Omental fat pad (tissue), 4 donors: ENCODE measurements around the gene DAPK1. TPM values are rescaled to one million over a fixed set of nuclear protein-coding genes. Genes with fewer than 3 reads are reported as not detected.

Source experiments
- ATAC-seq: fragments of 150-250 bp; one replicate; pipeline ENCODE4 v1.9.1; 2016; ENCODE audit warnings: mild to moderate bottlenecking, moderate library complexity; ENCODE audit not compliant: low FRiP score
- DNase-seq: peaks from one replicate; pipeline ENCODE4 v3.0.0-alpha.2; 2019; ENCODE audit warnings: low spot score
- total RNA-seq, 4 donors: library from RNA; depleted of rRNA; stranded (reverse); fragments of >200 nt; gene quantifications; one replicate each; pipeline ENCODE4 v1.1.0, GENCODE V29; 2016
- TF ChIP-seq, protein P1 (sequence below), 3 donors: fragments of 450-650 bp; IDR thresholded peaks; one replicate each; pipeline ENCODE4 v1.5.1; 2016 to 2017; ENCODE audit warnings: antibody characterized with exemption in 3 of 3, mild to moderate bottlenecking in 3 of 3, moderate library complexity in 2 of 3

DAPK1 gene
- total RNA-seq, 4 donors from 2014 or later: 56.1 to 214 (median 88.1) TPM

DNA sequence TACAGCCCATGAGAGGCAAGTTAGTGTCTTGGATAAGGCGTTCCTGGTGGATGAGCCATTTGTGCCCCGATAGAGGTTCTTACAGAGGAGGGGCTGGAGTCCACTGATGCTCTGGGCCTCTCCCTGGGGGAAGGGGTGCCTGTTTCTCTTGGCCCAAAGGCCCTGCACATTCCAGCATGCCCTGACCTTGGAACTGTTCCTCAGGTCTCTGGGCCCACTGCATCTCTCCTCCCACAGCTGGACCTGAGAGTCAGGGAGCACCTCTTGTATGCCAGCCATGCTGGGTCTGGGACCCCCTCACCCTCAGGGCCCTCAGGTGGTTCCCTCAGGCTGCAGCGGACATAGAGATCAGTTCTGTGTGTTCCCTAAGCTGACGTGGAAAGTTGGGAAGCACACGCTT is 26.4 kb downstream of the DAPK1 start:
- DNase-seq (no peak), ATAC-seq (no peak)
- TF ChIP-seq, protein P1, sequence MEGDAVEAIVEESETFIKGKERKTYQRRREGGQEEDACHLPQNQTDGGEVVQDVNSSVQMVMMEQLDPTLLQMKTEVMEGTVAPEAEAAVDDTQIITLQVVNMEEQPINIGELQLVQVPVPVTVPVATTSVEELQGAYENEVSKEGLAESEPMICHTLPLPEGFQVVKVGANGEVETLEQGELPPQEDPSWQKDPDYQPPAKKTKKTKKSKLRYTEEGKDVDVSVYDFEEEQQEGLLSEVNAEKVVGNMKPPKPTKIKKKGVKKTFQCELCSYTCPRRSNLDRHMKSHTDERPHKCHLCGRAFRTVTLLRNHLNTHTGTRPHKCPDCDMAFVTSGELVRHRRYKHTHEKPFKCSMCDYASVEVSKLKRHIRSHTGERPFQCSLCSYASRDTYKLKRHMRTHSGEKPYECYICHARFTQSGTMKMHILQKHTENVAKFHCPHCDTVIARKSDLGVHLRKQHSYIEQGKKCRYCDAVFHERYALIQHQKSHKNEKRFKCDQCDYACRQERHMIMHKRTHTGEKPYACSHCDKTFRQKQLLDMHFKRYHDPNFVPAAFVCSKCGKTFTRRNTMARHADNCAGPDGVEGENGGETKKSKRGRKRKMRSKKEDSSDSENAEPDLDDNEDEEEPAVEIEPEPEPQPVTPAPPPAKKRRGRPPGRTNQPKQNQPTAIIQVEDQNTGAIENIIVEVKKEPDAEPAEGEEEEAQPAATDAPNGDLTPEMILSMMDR (IDR thresholded peaks at IDR 0.05): no peak

DNA sequence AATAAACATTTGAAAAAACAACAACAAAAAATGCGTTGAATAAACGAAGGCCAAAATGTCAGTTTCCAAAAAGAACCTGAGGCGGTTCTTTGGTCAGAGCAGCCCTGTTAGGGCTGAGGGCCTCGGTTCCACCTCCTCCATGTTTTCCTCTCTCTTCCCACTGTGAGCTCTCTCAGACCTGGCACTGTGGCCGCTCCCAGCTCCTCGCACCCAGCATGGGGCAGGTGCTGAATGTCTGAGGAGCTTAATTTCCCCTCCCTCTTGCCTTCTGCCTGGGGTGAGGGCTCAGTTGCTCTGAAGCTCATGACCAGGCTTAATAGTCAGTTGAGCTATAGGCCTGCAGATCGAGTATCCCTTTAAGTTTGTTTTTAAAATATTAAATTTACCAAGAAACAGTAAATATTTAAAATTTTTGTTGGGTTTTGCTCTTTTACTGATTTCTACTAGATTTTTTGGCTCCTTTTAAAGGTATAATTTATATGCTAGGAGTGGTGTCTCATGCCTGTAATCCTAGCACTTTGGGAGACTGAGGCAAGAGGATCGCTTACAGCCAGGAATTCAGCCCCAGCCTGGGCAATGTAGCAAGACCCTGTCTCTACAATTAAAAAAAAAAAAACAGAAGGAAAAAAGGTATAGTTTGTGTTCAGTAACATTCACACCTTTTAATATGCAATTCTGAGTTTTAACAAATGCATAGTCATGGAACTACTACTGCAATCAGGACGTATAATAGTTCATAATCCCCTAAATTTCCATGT is 28.1 kb downstream of the DAPK1 start:
- DNase-seq (no peak), ATAC-seq (no peak)
- TF ChIP-seq, protein P1 (IDR thresholded peaks at IDR 0.05): no peak

DNA sequence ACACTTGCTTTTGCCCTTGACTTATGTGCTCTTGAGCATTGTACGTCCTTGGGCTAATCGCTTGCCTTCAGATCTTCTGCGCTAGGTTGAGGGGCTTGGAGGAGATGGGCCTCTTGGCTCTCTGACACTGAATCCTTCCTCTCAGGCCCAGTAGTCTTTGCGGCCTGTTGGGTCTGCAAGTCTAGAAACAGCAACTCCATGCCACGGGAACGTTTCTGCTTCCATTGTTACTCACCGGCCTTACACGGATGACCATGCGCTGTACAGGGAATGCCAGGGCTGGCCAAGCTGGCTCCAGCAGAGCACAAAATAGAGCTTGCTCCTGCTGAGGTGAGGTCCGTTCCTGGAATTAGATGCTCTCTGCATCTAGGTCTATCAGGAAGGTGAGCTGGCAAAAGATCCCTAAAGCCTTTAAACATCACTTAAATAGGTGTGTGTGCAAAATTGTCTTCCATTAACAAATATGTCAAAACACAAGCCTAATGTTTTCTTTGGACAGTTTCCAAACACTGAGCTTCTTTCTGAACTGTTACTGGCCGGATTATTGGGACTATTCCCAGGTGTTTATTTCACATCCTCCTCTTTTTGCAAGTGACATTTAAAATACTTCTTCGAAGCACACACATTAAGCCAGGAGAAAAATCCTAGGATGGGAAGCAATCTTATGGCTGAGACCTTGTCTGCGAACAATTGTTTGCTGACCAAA is 29.7 kb downstream of the DAPK1 start:
- DNase-seq (no peak), ATAC-seq (no peak)
- TF ChIP-seq, protein P1 (IDR thresholded peaks at IDR 0.05): no peak

DNA sequence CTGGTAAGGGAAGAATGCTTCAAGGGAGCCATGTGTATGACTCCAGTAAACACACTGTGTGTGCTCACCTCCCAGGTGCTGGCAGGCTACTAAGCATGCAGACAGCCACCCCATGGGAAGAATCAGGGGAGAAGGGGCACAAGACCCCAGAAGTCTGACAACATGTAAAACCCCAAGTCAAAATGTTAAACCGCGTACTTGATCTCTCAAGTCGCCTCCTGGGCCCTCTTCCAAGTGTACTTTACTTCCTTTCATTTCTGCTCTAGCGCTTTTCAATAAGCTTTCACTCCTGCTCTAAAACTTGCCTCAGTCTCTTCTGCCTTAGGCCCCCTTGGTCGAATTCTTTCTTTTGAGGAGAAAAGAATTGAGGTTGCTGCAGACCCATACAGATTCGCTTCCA is 31.3 kb downstream of the DAPK1 start:
- no peak for DNase-seq
- ATAC-seq: no peak
- TF ChIP-seq, protein P1 (IDR thresholded peaks at IDR 0.05): no peak

DNA sequence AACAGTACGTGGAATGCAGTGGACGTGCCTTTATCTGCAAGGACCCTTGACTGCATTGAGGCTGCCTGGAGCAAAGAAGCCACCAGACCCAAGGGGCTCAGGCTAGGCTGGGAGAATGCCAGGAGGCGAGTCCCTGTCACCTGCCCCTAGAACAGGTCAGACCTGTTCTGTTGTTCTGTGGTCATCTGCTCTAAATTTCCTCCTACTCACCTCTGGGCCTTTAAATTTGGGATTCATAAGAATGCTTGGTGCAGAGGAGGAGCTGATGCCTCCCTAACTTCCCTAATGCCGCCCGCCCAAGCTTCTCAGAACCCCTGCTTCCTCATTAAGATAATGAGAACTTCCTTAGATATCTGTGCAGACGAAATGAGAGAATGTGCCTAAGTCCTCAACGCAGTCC is 32.0 kb downstream of the DAPK1 start:
- ATAC-seq (no peak), DNase-seq (no peak)
- TF ChIP-seq, protein P1 (IDR thresholded peaks at IDR 0.05): no peak

DNA sequence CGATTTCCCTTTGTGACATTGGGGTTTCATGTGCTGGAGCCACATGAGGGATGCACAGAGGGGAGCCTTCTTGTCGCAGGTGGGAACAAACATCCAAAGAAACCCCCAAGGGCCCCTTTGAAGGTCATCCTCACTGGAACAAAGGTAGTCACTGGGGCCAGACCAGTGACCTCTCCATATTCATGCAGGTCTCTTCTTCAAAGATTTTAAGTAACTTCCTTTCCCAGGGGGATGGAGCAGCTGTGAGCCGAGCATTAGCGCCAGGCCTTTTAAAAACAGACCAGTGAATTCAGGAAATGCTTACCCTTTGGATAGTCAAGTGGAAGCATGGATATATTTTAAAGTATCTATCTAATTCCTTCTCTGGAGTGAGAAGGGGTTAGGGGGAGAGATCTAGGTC is 33.0 kb downstream of the DAPK1 start:
- ATAC-seq (no peak), DNase-seq (no peak)

More for the DNA sequence above, 33.0 kb downstream of the DAPK1 start:
- TF ChIP-seq, protein P1 (IDR thresholded peaks at IDR 0.05): no peak
